ENCODE measurements around the gene DCAF15.
"Not testable (repeated sequence)": the region's sequence is repeated elsewhere in the genome, so short reads cannot be mapped to it uniquely, and the experiment has no call there.

DNA sequence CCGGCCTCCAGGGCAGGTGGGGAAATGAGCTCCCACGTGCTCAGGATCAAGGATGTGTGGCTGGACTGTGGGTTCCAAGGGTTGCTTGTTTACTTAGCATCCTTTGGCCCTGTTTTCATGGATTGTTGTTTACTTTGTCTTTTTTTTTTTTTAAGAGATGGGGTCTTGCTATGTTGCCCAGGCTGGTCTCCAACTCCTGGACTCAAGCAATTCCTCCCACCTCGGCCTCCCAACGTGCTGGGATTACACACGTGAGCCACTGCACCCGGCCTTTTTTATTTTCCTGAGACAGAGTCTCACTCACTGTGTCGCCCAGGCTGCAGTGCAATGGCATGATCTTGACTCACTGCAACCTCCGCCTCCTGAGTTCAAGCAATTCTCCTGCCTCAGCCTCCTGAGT is 14.9 kb downstream of the DCAF15 start:
- not testable (repeated sequence) for TF ChIP-seq CTCF (conservative IDR thresholded peaks at IDR 0.05; ENCODE audit: low read depth in 2 of 2); ZNF331 (CRISPR knock-in tag; IDR thresholded peaks at IDR 0.05; ENCODE audit: low read depth)

Data from GM23338 (cell line).